ENCODE measurements around the gene HDGFL1. TPM values are rescaled to one million over a fixed set of nuclear protein-coding genes. Genes with fewer than 3 reads are reported as not detected.

HDGFL1 gene
- total and polyA plus RNA-seq, 2 experiments from 2014 or later = not detected

- Histone ChIP-seq H3K27ac (ENCODE audit: low read depth) (no peak overlapping the region), H3K4me2 (no peak overlapping the region), H2AFZ (no peak overlapping the region), H3K4me1 (ENCODE audit: insufficient read depth) (no peaks in the 10 kb centered on the region), H3K27me3 (ENCODE audit: insufficient read depth) (no peaks in the 10 kb centered on the region), H3K4me3 (no peak overlapping the region), H3K36me3 (ENCODE audit: insufficient read depth) (no peaks in the 10 kb centered on the region), H3K79me2 (replicated peaks; ENCODE audit: insufficient read depth) (no peaks in the 10 kb centered on the region), H3K9me2 (ENCODE audit: insufficient read depth) (no peaks in the 10 kb centered on the region; the same call in 1 of the 2 replicates), H3F3A (replicated peaks; ENCODE audit: low read depth) (no peaks in the 10 kb centered on the region), H4K20me1 (replicated peaks; ENCODE audit: insufficient read depth) (no peaks in the 10 kb centered on the region)
- DNase-seq (ENCODE audit: low spot score) (no peak), ATAC-seq (no peak)
- Mint-ChIP-seq H3K36me3 (ENCODE audit: low read depth) (no peaks in the 10 kb centered on the region), H3K4me3 (no peak overlapping the region), H3K4me1 (no peaks in the 10 kb centered on the region), H3K27me3 (ENCODE audit: insufficient read depth, low read depth, poor library complexity) (no peaks in the 10 kb centered on the region), H3K9me3 (no peaks in the 10 kb centered on the region), H3K27ac (no peak overlapping the region)
- TF ChIP-seq NANOG (IDR thresholded peaks at IDR 0.05; ENCODE audit: borderline replicate concordance) (no peak), EZH2 (IDR thresholded peaks at IDR 0.05; ENCODE audit: low read depth, unreplicated experiment) (no peak), CTCF (conservative IDR thresholded peaks at IDR 0.05; ENCODE audit: low read depth in 2 of 2) (no peak), ZNF462 (CRISPR knock-in tag; IDR thresholded peaks at IDR 0.05) (no peak), ZNF114 (CRISPR knock-in tag; IDR thresholded peaks at IDR 0.05) (no peak), CREB1 (CRISPR knock-in tag; IDR thresholded peaks at IDR 0.05; ENCODE audit: low read depth) (no peak), JUNB (IDR thresholded peaks at IDR 0.05; ENCODE audit: unreplicated experiment) (no peak), ZNF331 (CRISPR knock-in tag; IDR thresholded peaks at IDR 0.05; ENCODE audit: low read depth) (no peak), STAT1 (IDR thresholded peaks at IDR 0.05; ENCODE audit: unreplicated experiment) (no peak), EZH2phosphoT487 (IDR thresholded peaks at IDR 0.05; ENCODE audit: unreplicated experiment) (no peak)
- TF ChIP-seq, protein P1, sequence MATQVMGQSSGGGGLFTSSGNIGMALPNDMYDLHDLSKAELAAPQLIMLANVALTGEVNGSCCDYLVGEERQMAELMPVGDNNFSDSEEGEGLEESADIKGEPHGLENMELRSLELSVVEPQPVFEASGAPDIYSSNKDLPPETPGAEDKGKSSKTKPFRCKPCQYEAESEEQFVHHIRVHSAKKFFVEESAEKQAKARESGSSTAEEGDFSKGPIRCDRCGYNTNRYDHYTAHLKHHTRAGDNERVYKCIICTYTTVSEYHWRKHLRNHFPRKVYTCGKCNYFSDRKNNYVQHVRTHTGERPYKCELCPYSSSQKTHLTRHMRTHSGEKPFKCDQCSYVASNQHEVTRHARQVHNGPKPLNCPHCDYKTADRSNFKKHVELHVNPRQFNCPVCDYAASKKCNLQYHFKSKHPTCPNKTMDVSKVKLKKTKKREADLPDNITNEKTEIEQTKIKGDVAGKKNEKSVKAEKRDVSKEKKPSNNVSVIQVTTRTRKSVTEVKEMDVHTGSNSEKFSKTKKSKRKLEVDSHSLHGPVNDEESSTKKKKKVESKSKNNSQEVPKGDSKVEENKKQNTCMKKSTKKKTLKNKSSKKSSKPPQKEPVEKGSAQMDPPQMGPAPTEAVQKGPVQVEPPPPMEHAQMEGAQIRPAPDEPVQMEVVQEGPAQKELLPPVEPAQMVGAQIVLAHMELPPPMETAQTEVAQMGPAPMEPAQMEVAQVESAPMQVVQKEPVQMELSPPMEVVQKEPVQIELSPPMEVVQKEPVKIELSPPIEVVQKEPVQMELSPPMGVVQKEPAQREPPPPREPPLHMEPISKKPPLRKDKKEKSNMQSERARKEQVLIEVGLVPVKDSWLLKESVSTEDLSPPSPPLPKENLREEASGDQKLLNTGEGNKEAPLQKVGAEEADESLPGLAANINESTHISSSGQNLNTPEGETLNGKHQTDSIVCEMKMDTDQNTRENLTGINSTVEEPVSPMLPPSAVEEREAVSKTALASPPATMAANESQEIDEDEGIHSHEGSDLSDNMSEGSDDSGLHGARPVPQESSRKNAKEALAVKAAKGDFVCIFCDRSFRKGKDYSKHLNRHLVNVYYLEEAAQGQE (IDR thresholded peaks at IDR 0.05; ENCODE audit: unreplicated experiment) = no peak
These were observed 33.2 kb upstream of the HDGFL1 start for GRCh38 chr6:22536122-22536521.
